Measurements from ENCODE around the gene SMIM7.

Gene SMIM7

GRCh38 chr19:16618248-16618647, 41.7 kb downstream of the SMIM7 start:
- DNase-seq (ENCODE audit: low read depth in 2 of 2): no peak
- H3K4me3 ChIP-seq (replicated peaks in 1 of 2; ENCODE audit: low read depth in 2 of 2, low read length in 2 of 2): no peak overlapping the region

GRCh38 chr19:16615808-16616207, 44.1 kb downstream of the SMIM7 start:
- no peak overlapping the region for H3K4me3 ChIP-seq (replicated peaks in 1 of 2; ENCODE audit: low read depth in 2 of 2, low read length in 2 of 2)
- no peak for TF ChIP-seq CTCF (IDR thresholded peaks at IDR 0.05; ENCODE audit: low read depth, low read length)
- DNase-seq (ENCODE audit: low read depth in 2 of 2): peak in 1 of 2 donors; percentile 29

More at GRCh38 chr19:16618248-16618647, 41.7 kb downstream of the SMIM7 start:
- TF ChIP-seq CTCF (IDR thresholded peaks at IDR 0.05; ENCODE audit: low read depth, low read length): no peak

- no peak for DNase-seq (ENCODE audit: low read depth in 2 of 2)
- TF ChIP-seq CTCF (IDR thresholded peaks at IDR 0.05; ENCODE audit: low read depth, low read length): no peak
- no peak overlapping the region for H3K4me3 ChIP-seq (replicated peaks in 1 of 2; ENCODE audit: low read depth in 2 of 2, low read length in 2 of 2)
These were observed 45.0 kb downstream of the SMIM7 start for GRCh38 chr19:16614941-16615340.

- TF ChIP-seq CTCF (IDR thresholded peaks at IDR 0.05; ENCODE audit: low read depth, low read length): no peak
- no peak for DNase-seq (ENCODE audit: low read depth in 2 of 2)
- no peak overlapping the region for H3K4me3 ChIP-seq (replicated peaks in 1 of 2; ENCODE audit: low read depth in 2 of 2, low read length in 2 of 2)
These were observed 46.1 kb downstream of the SMIM7 start for GRCh38 chr19:16613841-16614240.

GRCh38 chr19:16612636-16613035, 47.3 kb downstream of the SMIM7 start:
- peak; percentile 54 to 57 for DNase-seq (ENCODE audit: low read depth in 2 of 2)
- TF ChIP-seq CTCF (IDR thresholded peaks at IDR 0.05; ENCODE audit: low read depth, low read length): no peak
- H3K4me3 ChIP-seq (replicated peaks in 1 of 2; ENCODE audit: low read depth in 2 of 2, low read length in 2 of 2): no peak overlapping the region

- TF ChIP-seq CTCF (IDR thresholded peaks at IDR 0.05; ENCODE audit: low read depth, low read length): no peak
- H3K4me3 ChIP-seq (replicated peaks in 1 of 2; ENCODE audit: low read depth in 2 of 2, low read length in 2 of 2): no peak overlapping the region
- DNase-seq (ENCODE audit: low read depth in 2 of 2): no peak
These were observed 48.8 kb downstream of the SMIM7 start for GRCh38 chr19:16611121-16611520.

GRCh38 chr19:16609511-16610200, 50.3 kb downstream of the SMIM7 start:
- H3K4me3 ChIP-seq (replicated peaks in 1 of 2; ENCODE audit: low read depth in 2 of 2, low read length in 2 of 2): no peak overlapping the region
- no peak for DNase-seq (ENCODE audit: low read depth in 2 of 2)
- TF ChIP-seq CTCF (IDR thresholded peaks at IDR 0.05; ENCODE audit: low read depth, low read length): no peak

Measured in cardiac fibroblast (primary cell).